GM12801 (cell line): Measurements from ENCODE around the gene BHLHE40.

Experiments
- TF ChIP-seq, protein P1 (sequence below): IDR thresholded peaks from one replicate; pipeline ENCODE4 v1.5.1; 2011; ENCODE audit warnings: control low read depth; ENCODE audit not compliant: insufficient read length; ENCODE audit errors: extremely low read depth

The BHLHE40 gene

DNA sequence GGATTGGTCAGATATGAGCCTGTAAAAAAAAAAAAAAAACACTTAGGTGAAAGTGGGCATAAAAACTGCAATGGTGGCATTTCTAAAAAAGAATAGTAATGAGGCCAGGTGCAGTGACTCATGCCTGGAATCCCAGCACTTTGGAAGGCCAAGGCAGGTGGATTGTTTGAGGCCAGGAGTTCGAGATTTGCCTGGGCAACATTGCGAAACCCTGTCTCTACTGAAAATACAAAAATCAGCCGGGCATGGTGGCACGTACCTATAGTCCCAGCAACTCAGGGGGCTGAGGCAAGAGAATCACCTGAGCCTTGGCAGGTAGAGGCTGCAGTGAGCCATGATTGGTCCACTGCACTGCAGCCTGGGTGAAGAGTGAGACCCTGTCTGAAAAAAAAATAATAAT lies 38.3 kb upstream of the BHLHE40 start:
- TF ChIP-seq, protein P1, sequence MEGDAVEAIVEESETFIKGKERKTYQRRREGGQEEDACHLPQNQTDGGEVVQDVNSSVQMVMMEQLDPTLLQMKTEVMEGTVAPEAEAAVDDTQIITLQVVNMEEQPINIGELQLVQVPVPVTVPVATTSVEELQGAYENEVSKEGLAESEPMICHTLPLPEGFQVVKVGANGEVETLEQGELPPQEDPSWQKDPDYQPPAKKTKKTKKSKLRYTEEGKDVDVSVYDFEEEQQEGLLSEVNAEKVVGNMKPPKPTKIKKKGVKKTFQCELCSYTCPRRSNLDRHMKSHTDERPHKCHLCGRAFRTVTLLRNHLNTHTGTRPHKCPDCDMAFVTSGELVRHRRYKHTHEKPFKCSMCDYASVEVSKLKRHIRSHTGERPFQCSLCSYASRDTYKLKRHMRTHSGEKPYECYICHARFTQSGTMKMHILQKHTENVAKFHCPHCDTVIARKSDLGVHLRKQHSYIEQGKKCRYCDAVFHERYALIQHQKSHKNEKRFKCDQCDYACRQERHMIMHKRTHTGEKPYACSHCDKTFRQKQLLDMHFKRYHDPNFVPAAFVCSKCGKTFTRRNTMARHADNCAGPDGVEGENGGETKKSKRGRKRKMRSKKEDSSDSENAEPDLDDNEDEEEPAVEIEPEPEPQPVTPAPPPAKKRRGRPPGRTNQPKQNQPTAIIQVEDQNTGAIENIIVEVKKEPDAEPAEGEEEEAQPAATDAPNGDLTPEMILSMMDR = no peak

DNA sequence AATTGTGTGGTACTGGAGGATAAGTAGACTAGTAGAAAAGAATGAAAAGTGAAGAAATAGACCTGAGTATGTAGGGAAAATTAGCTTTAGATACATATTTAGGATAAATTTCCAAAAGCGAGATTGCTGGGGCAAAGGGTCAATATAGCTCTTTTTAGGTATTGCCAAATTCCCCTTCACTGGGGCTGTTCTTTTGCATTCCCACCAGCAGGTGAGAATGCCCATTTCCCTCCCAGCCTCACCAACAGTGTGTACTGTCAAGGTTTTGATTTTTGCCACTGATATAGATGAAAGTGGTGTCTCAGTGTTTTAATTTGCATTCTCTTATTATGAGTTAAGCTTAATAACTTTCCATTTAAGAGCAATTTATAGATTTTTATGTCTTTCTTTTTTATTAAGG lies 35.7 kb upstream of the BHLHE40 start:
- TF ChIP-seq, protein P1 = no peak

DNA sequence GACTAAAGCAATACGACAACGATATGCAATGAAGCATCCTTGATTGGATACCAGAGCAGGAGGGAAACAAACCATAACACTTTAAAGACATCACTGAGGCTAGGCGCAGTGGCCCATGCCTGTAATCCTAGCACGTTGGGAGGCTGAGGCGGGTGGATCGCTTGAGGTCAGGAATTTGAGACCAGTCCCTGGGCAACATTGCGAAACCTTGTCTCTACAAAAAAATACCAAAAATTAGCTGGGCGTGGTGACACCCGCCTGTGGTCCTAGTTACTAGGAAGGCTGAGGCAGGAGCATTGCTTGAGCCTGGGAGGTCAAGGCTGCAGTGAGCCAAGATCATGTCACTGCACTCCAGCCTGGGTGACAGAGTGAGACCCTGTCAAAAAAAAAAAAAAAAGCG lies 33.9 kb upstream of the BHLHE40 start:
- TF ChIP-seq, protein P1 = no peak

DNA sequence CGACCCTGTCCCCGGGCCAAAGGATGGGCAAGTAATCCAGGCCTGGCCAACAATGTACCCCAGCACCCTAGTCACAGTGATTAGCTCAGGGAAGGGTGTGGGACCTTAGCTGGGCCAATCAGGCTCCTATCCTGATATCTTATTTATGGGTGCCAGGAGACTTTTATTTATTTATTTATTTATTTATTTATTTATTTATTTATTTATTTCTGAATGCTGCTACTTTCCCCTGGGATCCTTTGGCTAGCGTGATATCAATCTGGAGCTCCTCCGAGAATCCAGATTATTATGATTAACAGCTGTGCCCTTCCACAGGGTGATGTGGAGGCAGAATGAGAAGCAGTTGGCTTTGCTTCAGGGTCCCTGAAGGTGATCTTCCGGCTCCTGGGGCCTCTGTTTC lies 32.2 kb upstream of the BHLHE40 start:
- TF ChIP-seq, protein P1 = no peak

DNA sequence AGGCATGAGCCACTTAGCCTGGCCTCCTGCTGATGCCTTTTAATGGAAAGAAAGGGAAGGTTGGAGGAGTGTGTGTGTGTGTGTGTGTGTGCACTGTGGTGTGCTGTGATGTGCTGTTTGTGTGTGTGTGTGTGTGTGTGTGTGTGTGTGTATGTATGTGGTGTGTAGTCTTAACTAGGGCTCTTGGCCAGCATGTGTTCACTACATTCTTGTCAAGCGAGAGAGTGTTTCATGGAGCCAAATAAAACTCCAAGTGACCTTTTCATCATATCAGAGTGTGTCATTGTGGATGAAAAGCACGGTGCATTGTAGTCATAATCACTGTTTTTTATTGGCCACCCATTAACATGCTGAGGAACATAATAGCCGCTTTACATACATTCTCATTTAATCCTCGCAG lies 30.8 kb upstream of the BHLHE40 start:
- TF ChIP-seq, protein P1 = no peak

DNA sequence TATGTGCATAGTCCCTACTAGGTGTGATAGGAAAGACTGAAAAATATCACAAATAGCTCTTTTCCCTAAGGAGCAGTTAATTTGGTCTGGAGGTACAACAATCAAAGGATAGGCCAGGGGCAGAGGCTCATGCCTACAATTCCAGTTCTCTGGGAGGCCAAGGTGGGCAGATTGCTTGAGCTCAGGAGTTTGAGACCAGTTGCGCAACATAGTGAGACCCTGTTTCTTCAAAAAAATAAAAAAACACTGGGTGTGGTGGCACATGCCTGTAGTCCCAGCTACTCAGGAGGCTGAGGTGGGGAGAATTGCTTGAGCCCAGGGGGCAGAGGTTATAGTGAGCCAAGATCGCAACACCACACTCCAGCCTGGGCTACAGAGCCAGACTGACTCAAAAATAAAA lies 30.2 kb upstream of the BHLHE40 start:
- TF ChIP-seq, protein P1 = no peak

DNA sequence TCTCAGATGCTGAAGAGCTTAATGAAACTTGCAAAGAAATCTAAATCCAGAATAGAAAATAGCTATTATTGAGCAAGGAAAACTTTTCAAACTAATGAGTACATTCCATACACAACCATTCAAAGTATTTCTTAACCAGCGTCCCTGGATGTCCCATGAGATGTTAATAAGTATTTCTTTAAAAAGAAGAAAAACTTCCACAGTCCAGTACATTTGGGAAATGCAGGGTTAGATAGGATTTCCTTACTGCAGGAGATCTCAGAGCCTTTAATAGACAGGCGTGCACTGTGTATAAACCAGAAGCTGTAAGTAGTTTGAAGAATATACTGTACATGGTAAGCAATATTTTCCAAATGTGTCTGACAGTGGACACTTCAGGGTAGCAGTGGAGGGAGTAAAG lies 29.6 kb upstream of the BHLHE40 start:
- TF ChIP-seq, protein P1 = no peak

DNA sequence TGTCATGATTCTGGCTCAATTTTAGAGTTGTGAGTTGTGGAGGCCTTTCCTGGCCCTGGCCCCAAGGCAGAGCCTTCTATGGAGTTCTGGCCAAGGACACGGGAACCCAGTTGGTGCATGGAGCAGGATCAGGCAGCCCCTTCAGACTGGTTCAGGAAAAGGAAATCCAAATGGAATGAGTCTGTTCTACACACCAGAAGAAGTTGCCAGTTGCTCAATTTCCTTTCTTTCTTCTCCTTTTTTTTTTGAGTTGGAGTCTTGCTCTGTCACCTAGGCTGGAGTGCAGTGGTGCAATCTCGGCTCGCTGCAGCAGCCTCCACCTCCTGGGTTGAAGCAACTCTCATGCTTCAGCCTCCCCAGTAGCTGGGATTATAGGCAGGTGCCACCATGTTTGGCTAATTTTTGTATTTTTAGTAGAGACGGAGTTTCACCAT lies 28.9 kb upstream of the BHLHE40 start:
- TF ChIP-seq, protein P1 = no peak
